ENCODE data around the gene IQCM. TPM values are rescaled to one million over a fixed set of nuclear protein-coding genes. Genes with fewer than 3 reads are reported as not detected.

The IQCM gene
- total RNA-seq, 4 donors from 2014 or later = not detected

DNA sequence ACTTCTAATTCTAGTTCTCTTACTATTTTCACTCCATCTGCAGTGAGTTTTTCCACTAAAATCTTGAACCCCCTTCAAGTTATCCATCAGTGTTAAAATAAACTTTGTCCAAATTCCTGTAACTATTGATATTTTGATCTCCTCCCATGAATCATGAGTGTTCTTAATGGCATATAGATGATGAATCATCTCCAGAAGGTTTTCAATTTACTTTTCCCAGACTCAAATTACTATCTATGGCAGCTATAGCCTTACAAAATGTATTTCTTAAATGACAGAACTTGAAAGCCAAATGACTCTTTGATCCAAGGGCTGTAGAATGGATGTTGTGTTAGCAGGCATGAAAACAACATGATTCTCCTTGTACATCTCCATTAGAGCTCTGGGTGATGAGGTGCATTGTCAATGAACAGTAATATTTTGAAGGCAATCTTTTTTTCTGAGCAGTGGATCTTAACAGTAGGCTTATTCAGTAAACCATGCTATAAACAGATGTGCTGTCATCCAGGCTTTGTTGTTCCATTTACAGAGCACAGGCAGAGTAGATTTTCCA, 16.1 kb upstream of the IQCM start:
- no peak for TF ChIP-seq CTCF (IDR thresholded peaks at IDR 0.05; ENCODE audit: low read depth)

- no peak for TF ChIP-seq CTCF (IDR thresholded peaks at IDR 0.05; ENCODE audit: low read depth)
Measured at GRCh38 chr4:149830823-149831222, 15.2 kb upstream of the IQCM start.

DNA sequence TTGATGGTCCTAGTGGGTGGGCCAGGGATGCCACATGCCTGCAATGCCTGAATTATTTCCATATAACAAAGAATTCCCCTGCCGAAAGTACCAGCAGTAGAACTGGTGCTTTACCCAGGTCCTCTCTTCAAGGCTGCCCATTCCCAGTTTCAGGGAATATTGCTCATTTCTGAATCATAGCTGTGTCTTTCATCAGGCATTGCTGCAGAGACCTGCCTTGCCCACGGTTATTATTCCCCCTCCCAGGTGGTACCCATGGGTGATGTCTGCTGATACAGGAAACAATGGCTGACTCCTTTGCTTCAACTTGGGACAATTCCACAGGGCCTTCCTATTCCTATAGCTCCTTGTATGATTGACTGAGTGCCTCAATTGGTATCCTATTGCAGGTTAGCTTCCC, 9.7 kb upstream of the IQCM start:
- no peak for TF ChIP-seq CTCF (IDR thresholded peaks at IDR 0.05; ENCODE audit: low read depth)

DNA sequence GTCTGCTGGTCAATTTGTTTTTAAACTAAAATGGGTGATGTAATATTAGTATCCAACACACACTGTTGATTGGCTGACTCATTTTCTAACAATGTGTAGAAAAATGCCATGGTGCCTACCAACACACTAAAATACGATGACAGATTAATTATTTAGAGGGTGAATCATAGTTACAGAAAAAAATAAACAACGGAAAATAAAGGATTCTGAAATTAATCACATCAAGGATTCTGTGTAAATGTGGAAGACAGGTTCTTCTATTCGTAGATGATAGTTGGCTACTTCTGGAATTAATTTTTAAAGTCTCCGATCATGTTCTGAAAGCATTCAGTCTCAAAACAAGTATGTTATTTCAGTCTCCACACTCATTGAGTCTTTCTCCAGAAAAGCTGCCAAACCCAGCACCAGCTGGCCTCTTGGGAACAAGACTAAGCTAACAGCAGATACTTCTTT, 8.2 kb upstream of the IQCM start:
- no peak for TF ChIP-seq CTCF (IDR thresholded peaks at IDR 0.05; ENCODE audit: low read depth)

DNA sequence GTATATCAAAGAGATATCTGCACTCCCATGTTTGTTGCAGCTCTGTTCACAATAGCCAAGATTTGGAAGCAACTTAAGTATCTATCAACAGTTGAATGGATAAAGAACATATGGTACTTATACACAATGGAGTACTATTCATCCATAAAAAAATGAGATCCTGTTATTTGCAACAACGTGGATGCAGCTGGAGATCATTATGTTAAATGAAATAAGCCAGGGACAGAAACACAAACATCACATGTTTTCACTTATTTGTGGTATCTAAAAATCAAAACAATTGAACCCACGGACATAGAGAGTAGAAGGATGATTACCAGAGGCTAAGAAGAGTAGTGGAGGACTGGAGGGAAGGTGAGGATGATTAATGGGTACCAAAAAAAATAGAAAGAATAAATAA, 14.2 kb downstream of the IQCM start:
- no peak for TF ChIP-seq CTCF (IDR thresholded peaks at IDR 0.05; ENCODE audit: low read depth)

DNA sequence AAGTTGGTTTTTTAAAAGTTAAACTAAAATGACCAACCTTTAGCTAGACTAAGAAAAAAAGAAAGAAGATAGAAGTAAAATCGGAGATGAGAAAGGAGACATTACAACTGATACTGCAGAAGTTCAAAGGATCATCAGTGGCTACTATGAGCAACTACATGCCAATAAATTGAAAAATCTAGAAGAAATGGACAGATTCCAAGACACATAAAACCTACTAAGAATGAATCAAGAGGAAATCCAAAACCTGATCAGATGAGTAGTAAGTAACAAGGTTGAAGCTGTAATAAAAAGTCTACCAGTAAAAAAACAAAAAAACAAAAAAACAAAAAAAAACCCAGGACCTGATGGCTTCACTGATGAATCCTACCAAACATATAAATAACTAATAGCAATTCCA, 16.1 kb downstream of the IQCM start:
- TF ChIP-seq CTCF (IDR thresholded peaks at IDR 0.05; ENCODE audit: low read depth) = no peak

DNA sequence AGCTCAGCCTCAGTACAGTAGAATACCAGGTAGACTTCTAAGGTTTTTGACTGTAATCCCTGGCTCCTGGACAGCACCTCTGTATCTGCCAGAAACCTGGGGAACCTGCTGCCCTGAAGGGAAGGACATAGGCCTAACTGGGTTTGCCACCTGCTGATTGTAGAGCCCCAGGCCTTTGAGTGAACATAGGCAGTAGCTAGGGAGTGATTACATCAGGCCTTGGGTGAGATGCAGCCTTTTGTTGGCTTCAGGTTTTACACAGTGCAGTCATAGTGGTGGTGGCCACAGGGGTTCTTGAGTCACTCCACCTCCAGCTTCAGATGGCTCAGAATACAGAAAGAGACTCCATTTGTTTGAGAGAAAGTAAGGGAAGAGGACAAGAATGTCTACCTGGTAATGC, 19.3 kb downstream of the IQCM start:
- no peak for TF ChIP-seq CTCF (IDR thresholded peaks at IDR 0.05; ENCODE audit: low read depth)
